ENCODE results near the gene SOX13. TPM values are rescaled to one million over a fixed set of nuclear protein-coding genes. Genes with fewer than 3 reads are reported as not detected.

The SOX13 gene
- total RNA-seq, 6 experiments from 2014 or later: 12.5 to 29.1 (median 17.1) TPM

GRCh38 chr1:204149635-204150565 is 77.0 kb downstream of the SOX13 start:
- H3K36me3 ChIP-seq: peaks cover 0 to 6% (median 3%) of the 10 kb centered on the region in 4 donors

GRCh38 chr1:204150702-204151551 is 78.0 kb downstream of the SOX13 start:
- peak overlapping the region; percentile 70 to 98 (median 87) for H3K4me3 ChIP-seq
- H3K9me3 ChIP-seq: no peaks in the 10 kb centered on the region
- H3K4me1 ChIP-seq: peaks cover 0 to 25% (median 6%) of the 10 kb centered on the region in 4 donors
- peak overlapping the region in 2 of 3 donors; percentile 86 to 89 for H3K27ac ChIP-seq
- 23% methylated on average over 13 of the region's 33 CpGs for WGBS (ENCODE audit: insufficient coverage, low coverage, low lambda C conversion rate, missing lambda C conversion rate)
- peak; percentile 29 to 50 (median 43) for ATAC-seq
- peaks cover 0 to 5% (median 1%) of the 10 kb centered on the region in 4 donors for H3K36me3 ChIP-seq
- TF ChIP-seq POLR2A (IDR thresholded peaks at IDR 0.05) (no peak), CTCF (IDR thresholded peaks at IDR 0.05) (no peak)
- no peaks in the 10 kb centered on the region for H3K27me3 ChIP-seq
- peak; percentile 51 to 83 (median 77) for DNase-seq
- intact Hi-C loops (cut with DNase I): loop anchor here in 1 of 2 donors (10.0 kb wide), 1 partner anchor 286 kb away; the partner anchor contains the start of gene SNRPE

More at GRCh38 chr1:204149635-204150565, 77.0 kb downstream of the SOX13 start:
- Histone ChIP-seq H3K4me1 (peaks cover 0 to 33% (median 11%) of the 10 kb centered on the region in 4 donors), H3K4me3 (peak overlapping the region in 2 of 3 donors; percentile 87 to 98), H3K9me3 (no peaks in the 10 kb centered on the region), H3K27ac (peak overlapping the region in 2 of 3 donors; percentile 86 to 89), H3K27me3 (no peaks in the 10 kb centered on the region)
- ATAC-seq: peak; percentile 3 to 54 (median 36)
- 37% methylated on average over 7 of the region's 16 CpGs for WGBS (ENCODE audit: insufficient coverage, low coverage, low lambda C conversion rate, missing lambda C conversion rate)
- intact Hi-C loops (cut with DNase I): loop anchor here in 1 of 2 donors (10.0 kb wide), 1 partner anchor 285 kb away; the partner anchor contains the start of gene SNRPE
- TF ChIP-seq CTCF (IDR thresholded peaks at IDR 0.05) (no peak), POLR2A (IDR thresholded peaks at IDR 0.05) (no peak)
- peak in 2 of 3 donors; percentile 77 to 88 for DNase-seq

- TF ChIP-seq CTCF (IDR thresholded peaks at IDR 0.05) (no peak), POLR2A (IDR thresholded peaks at IDR 0.05) (peak; percentile 34)
- Histone ChIP-seq H3K9me3 (no peaks in the 10 kb centered on the region), H3K27me3 (no peaks in the 10 kb centered on the region), H3K4me3 (peak within 1 kb of the TSS; percentile 70 to 98 (median 87)), H3K36me3 (no peaks in the 10 kb centered on the region), H3K27ac (peak within 1 kb of the TSS in 2 of 3 donors; percentile 86 to 89), H3K4me1 (peaks cover 0 to 18% (median 3%) of the 10 kb centered on the region in 4 donors)
- DNase-seq (peak; percentile 58 to 90 (median 87)), ATAC-seq (peak; percentile 54 to 72 (median 61))
- intact Hi-C loops (cut with DNase I): loop anchor here in 1 of 2 donors (10.0 kb wide), 1 partner anchor 287 kb away; the partner anchor contains the start of gene SNRPE
- WGBS (ENCODE audit: insufficient coverage, low coverage, low lambda C conversion rate, missing lambda C conversion rate): 0% methylated on average over 12 of the region's 94 CpGs
Measured at GRCh38 chr1:204151552-204152309, 78.8 kb downstream of the SOX13 start, which contains the start of gene ETNK2. TSS of gene ETNK2 (minus strand) at chr1:204152044. CDS start at chr1:204151852, 192 bp downstream.
